ENCODE results near the gene SEC31A. TPM values are rescaled to one million over a fixed set of nuclear protein-coding genes. Genes with fewer than 3 reads are reported as not detected.
"Not testable (repeated sequence)": the region's sequence is repeated elsewhere in the genome, so short reads cannot be mapped to it uniquely, and the experiment has no call there.

SEC31A gene
- total RNA-seq, 1 experiment from 2014 or later: 128 TPM

GRCh38 chr4:82833696-82834313 lies 57.1 kb downstream of the SEC31A start:
- Mint-ChIP-seq H3K4me1 (no peaks in the 10 kb centered on the region), H3K27me3 (ENCODE audit: low read depth) (no peaks in the 10 kb centered on the region), H3K9me3 (no peaks in the 10 kb centered on the region), H3K36me3 (ENCODE audit: insufficient read depth in 1 of 3, low read depth in 3 of 3) (peaks cover 12 to 58% (median 42%) of the 10 kb centered on the region in 3 experiments; a peak in 6 of 7 replicates), H3K4me3 (no peak overlapping the region), H3K27ac (no peak overlapping the region)
- Histone ChIP-seq H4K5ac (ENCODE audit: insufficient read length, low read depth, low read length) (no peak overlapping the region), H4K20me1 (ENCODE audit: control insufficient read depth, insufficient read depth, insufficient read length) (no peaks in the 10 kb centered on the region), H3K23ac (ENCODE audit: insufficient read length, low read depth, low read length) (no peak overlapping the region), H3K9ac (ENCODE audit: extremely low read depth, insufficient read length, low read length) (no peak overlapping the region), H4K8ac (replicated peaks; ENCODE audit: insufficient read length, low read depth, low read length) (no peak overlapping the region), H3K14ac (ENCODE audit: insufficient read depth, low read length) (no peak overlapping the region), H3K23me2 (ENCODE audit: insufficient read length, low read depth, low read length, poor library complexity, severe bottlenecking) (no peaks in the 10 kb centered on the region), H2BK5ac (ENCODE audit: insufficient read length, low read length) (no peak overlapping the region), H2BK120ac (ENCODE audit: low read depth, low read length, poor library complexity, severe bottlenecking) (no peak overlapping the region), H3K4me2 (ENCODE audit: insufficient read depth, insufficient read length, low read length) (no peak overlapping the region), H3K9me3 (ENCODE audit: control insufficient read depth, low read depth, low read length) (no peaks in the 10 kb centered on the region), H3K4ac (ENCODE audit: low read depth, low read length) (no peak overlapping the region), H3T11ph (ENCODE audit: low read length) (no peak overlapping the region), H2AFZ (ENCODE audit: low read length) (no peak overlapping the region), H3K79me2 (ENCODE audit: insufficient read depth, low read length) (no peaks in the 10 kb centered on the region), H3K4me1 (ENCODE audit: insufficient read depth, low read length) (no peaks in the 10 kb centered on the region), H2AK5ac (ENCODE audit: insufficient read length, low read length) (no peak overlapping the region), H3K56ac (ENCODE audit: insufficient read length, low read depth, low read length) (no peak overlapping the region), H2BK20ac (ENCODE audit: low read depth, low read length, poor library complexity, severe bottlenecking) (no peak overlapping the region), H2BK15ac (ENCODE audit: low read depth, low read length) (no peak overlapping the region), H4K91ac (ENCODE audit: insufficient read length, low read depth, low read length) (no peak overlapping the region), H2BK12ac (ENCODE audit: insufficient read length, low read depth, low read length) (no peak overlapping the region), H3K27me3 (ENCODE audit: insufficient read depth, low read length) (no peaks in the 10 kb centered on the region), H3K27ac (ENCODE audit: insufficient read length, low read depth, low read length) (no peak overlapping the region), H3K79me1 (ENCODE audit: insufficient read depth, low read depth, low read length, poor library complexity, severe bottlenecking) (no peaks in the 10 kb centered on the region), H3K18ac (ENCODE audit: insufficient read length, low read depth, low read length) (no peak overlapping the region)
- WGBS (ENCODE audit: extremely low coverage, insufficient read length, low lambda C conversion rate): no CpG with 5 or more reads among the region's 1 CpG
- no peak for DNase-seq
- TF ChIP-seq CTCF (conservative IDR thresholded peaks at IDR 0.05): no peak

- H3K27me3 ChIP-seq (ENCODE audit: insufficient read depth, low read length); H4K8ac ChIP-seq (replicated peaks; ENCODE audit: insufficient read length, low read depth, low read length); H3K18ac ChIP-seq (ENCODE audit: insufficient read length, low read depth, low read length); H3K79me2 ChIP-seq (ENCODE audit: insufficient read depth, low read length); H2BK5ac ChIP-seq (ENCODE audit: insufficient read length, low read length); H3K56ac ChIP-seq (ENCODE audit: insufficient read length, low read depth, low read length); H3K9ac ChIP-seq (ENCODE audit: extremely low read depth, insufficient read length, low read length); H3K23me2 ChIP-seq (ENCODE audit: insufficient read length, low read depth, low read length, poor library complexity, severe bottlenecking); H3K4me3 Mint-ChIP-seq; H2BK120ac ChIP-seq (ENCODE audit: low read depth, low read length, poor library complexity, severe bottlenecking); H2BK12ac ChIP-seq (ENCODE audit: insufficient read length, low read depth, low read length); H3K4me2 ChIP-seq (ENCODE audit: insufficient read depth, insufficient read length, low read length); H4K91ac ChIP-seq (ENCODE audit: insufficient read length, low read depth, low read length); H3K4me1 ChIP-seq (ENCODE audit: insufficient read depth, low read length); H3K9me3 ChIP-seq (ENCODE audit: control insufficient read depth, low read depth, low read length); H4K20me1 ChIP-seq (ENCODE audit: control insufficient read depth, insufficient read depth, insufficient read length); DNase-seq; H4K5ac ChIP-seq (ENCODE audit: insufficient read length, low read depth, low read length); H2BK15ac ChIP-seq (ENCODE audit: low read depth, low read length); H3K4me1 Mint-ChIP-seq; H3T11ph ChIP-seq (ENCODE audit: low read length); H3K4ac ChIP-seq (ENCODE audit: low read depth, low read length); H2AK5ac ChIP-seq (ENCODE audit: insufficient read length, low read length); H3K14ac ChIP-seq (ENCODE audit: insufficient read depth, low read length); H2AFZ ChIP-seq (ENCODE audit: low read length); H3K79me1 ChIP-seq (ENCODE audit: insufficient read depth, low read depth, low read length, poor library complexity, severe bottlenecking); H3K27me3 Mint-ChIP-seq (ENCODE audit: low read depth); H2BK20ac ChIP-seq (ENCODE audit: low read depth, low read length, poor library complexity, severe bottlenecking); H3K27ac Mint-ChIP-seq; H3K23ac ChIP-seq (ENCODE audit: insufficient read length, low read depth, low read length); H3K9me3 Mint-ChIP-seq; H3K27ac ChIP-seq (ENCODE audit: insufficient read length, low read depth, low read length): not testable (repeated sequence)
- peaks cover 12 to 58% (median 49%) of the 10 kb centered on the region in 3 experiments; a peak in 6 of 7 replicates for H3K36me3 Mint-ChIP-seq (ENCODE audit: insufficient read depth in 1 of 3, low read depth in 3 of 3)
- no CpG with 5 or more reads among the region's 4 CpGs for WGBS (ENCODE audit: extremely low coverage, insufficient read length, low lambda C conversion rate)
Observed at GRCh38 chr4:82833060-82833459, 57.9 kb downstream of the SEC31A start.

All from H9 (cell line).